ENCODE results near the gene C1QTNF7. TPM values are rescaled to one million over a fixed set of nuclear protein-coding genes. Genes with fewer than 3 reads are reported as not detected.

Gene C1QTNF7
- total RNA-seq, 1 experiment from 2014 or later = not detected

DNA sequence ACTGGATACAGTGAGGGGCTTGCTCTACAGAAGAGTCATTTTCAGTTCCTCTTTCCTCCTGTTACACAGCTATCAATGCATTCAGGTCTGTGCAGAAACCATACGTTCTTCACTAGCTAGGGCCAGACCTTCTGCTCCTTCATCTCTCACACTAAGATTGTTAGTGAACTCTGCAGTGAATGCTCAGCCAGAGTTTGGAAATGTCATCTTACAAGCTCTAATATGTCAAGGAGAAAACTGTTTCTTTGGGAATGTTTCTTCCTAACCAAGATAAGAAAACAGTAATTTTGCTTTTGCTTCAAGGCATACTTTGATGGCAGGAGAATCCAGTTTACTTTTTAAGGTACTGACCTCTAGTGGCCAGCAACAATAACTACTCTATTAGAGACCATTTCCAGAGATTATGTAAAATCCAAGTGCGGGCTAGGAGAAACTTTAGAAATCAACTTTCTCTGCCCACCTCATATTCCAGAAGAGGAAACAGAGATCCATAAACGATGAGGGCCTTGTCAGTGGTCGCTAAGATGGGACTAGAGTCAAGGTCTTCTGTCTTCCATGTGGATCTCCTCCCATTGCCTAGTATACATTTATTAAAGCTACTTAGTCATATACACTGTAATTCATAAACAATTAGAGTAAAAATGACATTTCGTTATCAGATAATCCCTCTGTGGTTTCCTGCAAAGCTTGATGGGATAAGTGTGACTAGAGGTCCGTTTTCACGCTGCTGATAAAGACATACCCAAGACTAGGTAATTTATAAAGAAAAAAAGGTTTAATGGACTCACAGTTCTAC is 29.8 kb downstream of the C1QTNF7 start:
- DNase-seq (peak; percentile 46), ATAC-seq (peak; percentile 71)
- intact Hi-C loops (cut with micrococcal nuclease) = loop anchor here (1.0 to 10.0 kb wide), 3 partner anchors 63 to 227 kb away; no protein-coding TSS in a partner anchor
- H3K4me1 ChIP-seq (ENCODE audit: insufficient read depth, low read length) = peaks cover 1% of the 10 kb centered on the region
- POLR2A ChIA-PET (ENCODE audit: unreplicated experiment) = no interaction called here
- no peaks in the 10 kb centered on the region for H3F3A ChIP-seq (ENCODE audit: low read length, unreplicated experiment)
- H3K4me3 ChIP-seq (ENCODE audit: low read length) = no peak overlapping the region
- no peaks in the 10 kb centered on the region for H4K20me1 ChIP-seq (ENCODE audit: low read length)
- no peaks in the 10 kb centered on the region for H3K79me2 ChIP-seq (ENCODE audit: low read length)
- H3K27ac ChIP-seq (ENCODE audit: low read length) = no peak overlapping the region
- H3K9me3 ChIP-seq (ENCODE audit: low read length) = no peaks in the 10 kb centered on the region
- 0 out of 2 replicates have a peak overlapping the region, but pooled peaks have one; percentile 55 for H2AFZ ChIP-seq (ENCODE audit: low read length)
- CTCF ChIA-PET = no interaction called here
- H3K9ac ChIP-seq (ENCODE audit: low read length) = no peak overlapping the region
- BruUV-seq (replicated peaks) = no TSS peak
- no peaks in the 10 kb centered on the region for H3K36me3 ChIP-seq (ENCODE audit: low read depth, low read length)
- TF ChIP-seq, protein P1, sequence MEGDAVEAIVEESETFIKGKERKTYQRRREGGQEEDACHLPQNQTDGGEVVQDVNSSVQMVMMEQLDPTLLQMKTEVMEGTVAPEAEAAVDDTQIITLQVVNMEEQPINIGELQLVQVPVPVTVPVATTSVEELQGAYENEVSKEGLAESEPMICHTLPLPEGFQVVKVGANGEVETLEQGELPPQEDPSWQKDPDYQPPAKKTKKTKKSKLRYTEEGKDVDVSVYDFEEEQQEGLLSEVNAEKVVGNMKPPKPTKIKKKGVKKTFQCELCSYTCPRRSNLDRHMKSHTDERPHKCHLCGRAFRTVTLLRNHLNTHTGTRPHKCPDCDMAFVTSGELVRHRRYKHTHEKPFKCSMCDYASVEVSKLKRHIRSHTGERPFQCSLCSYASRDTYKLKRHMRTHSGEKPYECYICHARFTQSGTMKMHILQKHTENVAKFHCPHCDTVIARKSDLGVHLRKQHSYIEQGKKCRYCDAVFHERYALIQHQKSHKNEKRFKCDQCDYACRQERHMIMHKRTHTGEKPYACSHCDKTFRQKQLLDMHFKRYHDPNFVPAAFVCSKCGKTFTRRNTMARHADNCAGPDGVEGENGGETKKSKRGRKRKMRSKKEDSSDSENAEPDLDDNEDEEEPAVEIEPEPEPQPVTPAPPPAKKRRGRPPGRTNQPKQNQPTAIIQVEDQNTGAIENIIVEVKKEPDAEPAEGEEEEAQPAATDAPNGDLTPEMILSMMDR (conservative IDR thresholded peaks at IDR 0.05; ENCODE audit: low read depth, low read length) = peak; percentile 69
- TF ChIP-seq EZH2phosphoT487 (IDR thresholded peaks at IDR 0.05; ENCODE audit: borderline replicate concordance, low read length) = no peak
- TF ChIP-seq EZH2 (IDR thresholded peaks at IDR 0.05; ENCODE audit: low read length, unreplicated experiment) = no peak
- no peaks in the 10 kb centered on the region for H3K9me2 ChIP-seq (replicated peaks; ENCODE audit: low read length)
- H3K27me3 ChIP-seq (ENCODE audit: low read length) = peaks cover 14% of the 10 kb centered on the region
- H3K4me2 ChIP-seq (ENCODE audit: low read length) = no peak overlapping the region

- peaks cover 14% of the 10 kb centered on the region for H3K27me3 ChIP-seq (ENCODE audit: low read length)
- no peak for DNase-seq
- H3K79me2 ChIP-seq (ENCODE audit: low read length) = no peaks in the 10 kb centered on the region
- no peak overlapping the region for H3K9ac ChIP-seq (ENCODE audit: low read length)
- POLR2A ChIA-PET (ENCODE audit: unreplicated experiment) = no interaction called here
- H3K9me3 ChIP-seq (ENCODE audit: low read length) = no peaks in the 10 kb centered on the region
- no peaks in the 10 kb centered on the region for H4K20me1 ChIP-seq (ENCODE audit: low read length)
- CTCF ChIA-PET = no interaction called here
- intact Hi-C loops (cut with micrococcal nuclease) = loop anchor here (10.0 kb wide), 1 partner anchor 64 kb away; no protein-coding TSS in a partner anchor
- no peak overlapping the region for H3K4me2 ChIP-seq (ENCODE audit: low read length)
- no peak for ATAC-seq
- TF ChIP-seq, protein P1 (conservative IDR thresholded peaks at IDR 0.05; ENCODE audit: low read depth, low read length) = no peak
- TF ChIP-seq EZH2 (IDR thresholded peaks at IDR 0.05; ENCODE audit: low read length, unreplicated experiment) = no peak
- TF ChIP-seq EZH2phosphoT487 (IDR thresholded peaks at IDR 0.05; ENCODE audit: borderline replicate concordance, low read length) = no peak
- no peaks in the 10 kb centered on the region for H3F3A ChIP-seq (ENCODE audit: low read length, unreplicated experiment)
- no peak overlapping the region for H2AFZ ChIP-seq (ENCODE audit: low read length)
- H3K4me3 ChIP-seq (ENCODE audit: low read length) = no peak overlapping the region
- no peaks in the 10 kb centered on the region for H3K36me3 ChIP-seq (ENCODE audit: low read depth, low read length)
- no TSS peak for BruUV-seq (replicated peaks)
- no peaks in the 10 kb centered on the region for H3K4me1 ChIP-seq (ENCODE audit: insufficient read depth, low read length)
- no peaks in the 10 kb centered on the region for H3K9me2 ChIP-seq (replicated peaks; ENCODE audit: low read length)
- no peak overlapping the region for H3K27ac ChIP-seq (ENCODE audit: low read length)
Observed at GRCh38 chr4:15458616-15459015, 30.8 kb downstream of the C1QTNF7 start.

DNA sequence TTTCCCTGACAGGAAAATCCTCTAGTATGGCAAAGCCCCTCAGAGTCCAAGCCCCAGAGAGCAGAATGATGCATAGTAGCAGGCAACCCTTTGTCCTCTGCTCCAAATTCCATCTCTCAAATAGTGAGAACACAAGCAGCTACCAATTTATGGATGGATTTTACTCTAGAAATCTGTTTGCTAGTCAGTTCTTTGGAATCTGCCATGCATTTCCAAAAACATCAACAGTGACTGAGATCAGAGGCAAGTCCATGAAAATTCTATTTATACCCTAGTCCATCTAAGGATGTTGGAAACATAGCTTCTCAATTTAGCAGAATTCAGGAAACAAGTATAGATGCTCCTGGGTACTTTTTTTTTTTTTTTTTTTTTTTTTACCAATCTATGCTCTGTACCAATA is 31.9 kb downstream of the C1QTNF7 start:
- BruUV-seq (replicated peaks) = no TSS peak
- no peak overlapping the region for H2AFZ ChIP-seq (ENCODE audit: low read length)
- CTCF ChIA-PET = interaction anchor here (0.6 kb wide), 1 partner anchor 10 kb away, joined by 10 read pairs; the partner anchor contains the start of gene CC2D2A
- peaks cover 14% of the 10 kb centered on the region for H3K27me3 ChIP-seq (ENCODE audit: low read length)
- POLR2A ChIA-PET (ENCODE audit: unreplicated experiment) = no interaction called here
- DNase-seq (no peak), ATAC-seq (no peak)
- H3K4me2 ChIP-seq (ENCODE audit: low read length) = no peak overlapping the region
- TF ChIP-seq, protein P1 (conservative IDR thresholded peaks at IDR 0.05; ENCODE audit: low read depth, low read length) = no peak
- TF ChIP-seq EZH2phosphoT487 (IDR thresholded peaks at IDR 0.05; ENCODE audit: borderline replicate concordance, low read length) = no peak
- no peak for TF ChIP-seq EZH2 (IDR thresholded peaks at IDR 0.05; ENCODE audit: low read length, unreplicated experiment)
- H3F3A ChIP-seq (ENCODE audit: low read length, unreplicated experiment) = no peaks in the 10 kb centered on the region
- H3K36me3 ChIP-seq (ENCODE audit: low read depth, low read length) = no peaks in the 10 kb centered on the region
- H3K9me2 ChIP-seq (replicated peaks; ENCODE audit: low read length) = no peaks in the 10 kb centered on the region
- no peak overlapping the region for H3K9ac ChIP-seq (ENCODE audit: low read length)
- H3K4me3 ChIP-seq (ENCODE audit: low read length) = no peak overlapping the region
- intact Hi-C loops (cut with micrococcal nuclease) = loop anchor here (10.0 kb wide), 1 partner anchor 65 kb away; no protein-coding TSS in a partner anchor
- no peaks in the 10 kb centered on the region for H3K9me3 ChIP-seq (ENCODE audit: low read length)
- no peaks in the 10 kb centered on the region for H3K79me2 ChIP-seq (ENCODE audit: low read length)
- no peaks in the 10 kb centered on the region for H3K4me1 ChIP-seq (ENCODE audit: insufficient read depth, low read length)
- no peaks in the 10 kb centered on the region for H4K20me1 ChIP-seq (ENCODE audit: low read length)
- H3K27ac ChIP-seq (ENCODE audit: low read length) = no peak overlapping the region

Measured in PC-3 (cell line).